ENCODE measurements around the gene TLE5.
"Not testable (repeated sequence)": the region's sequence is repeated elsewhere in the genome, so short reads cannot be mapped to it uniquely, and the experiment has no call there.

The TLE5 gene

DNA sequence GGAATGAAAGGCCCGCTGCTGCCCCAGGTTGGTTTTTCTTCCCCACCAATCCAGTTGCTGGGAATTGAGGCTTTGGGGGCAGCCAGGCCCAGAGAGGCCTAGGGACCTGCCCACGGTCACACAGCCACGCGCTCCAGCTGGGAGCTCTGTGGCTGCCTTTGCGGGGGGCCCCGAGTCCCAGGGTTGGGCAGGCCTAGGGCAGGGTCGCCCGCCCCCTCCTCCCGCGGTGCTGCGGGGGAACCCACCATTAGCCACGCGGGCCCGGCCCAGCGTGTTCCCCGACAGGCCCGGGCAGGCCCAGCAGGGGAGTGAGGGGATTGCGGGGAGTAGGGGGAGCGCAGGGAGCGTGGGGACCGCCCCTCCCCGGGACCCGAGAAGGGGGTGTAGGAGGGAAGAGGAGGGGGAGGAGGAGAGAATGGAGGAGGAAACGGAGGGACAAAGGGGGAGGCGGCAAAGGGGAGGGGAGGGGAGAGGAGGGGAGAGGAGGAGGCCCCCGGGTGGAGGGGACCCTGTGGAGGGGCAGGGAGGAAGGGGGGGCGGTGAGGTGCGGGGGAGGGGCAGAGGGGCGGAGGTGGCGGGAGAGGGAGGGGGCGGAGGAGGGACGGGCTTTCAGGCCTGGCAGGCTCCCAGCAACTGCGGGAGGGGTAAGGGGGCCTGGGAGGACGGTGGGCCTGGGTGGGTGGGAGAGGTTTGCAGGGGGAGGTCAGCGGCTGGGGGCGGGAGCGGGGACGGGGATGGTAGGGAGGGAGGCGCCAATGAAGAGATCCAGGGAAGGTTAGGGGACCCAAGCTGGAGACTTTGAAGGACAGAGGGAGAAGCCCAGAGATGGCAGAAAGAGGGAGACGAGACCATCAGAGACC lies 20.3 kb downstream of the TLE5 start:
- DNase-seq: no peak

DNA sequence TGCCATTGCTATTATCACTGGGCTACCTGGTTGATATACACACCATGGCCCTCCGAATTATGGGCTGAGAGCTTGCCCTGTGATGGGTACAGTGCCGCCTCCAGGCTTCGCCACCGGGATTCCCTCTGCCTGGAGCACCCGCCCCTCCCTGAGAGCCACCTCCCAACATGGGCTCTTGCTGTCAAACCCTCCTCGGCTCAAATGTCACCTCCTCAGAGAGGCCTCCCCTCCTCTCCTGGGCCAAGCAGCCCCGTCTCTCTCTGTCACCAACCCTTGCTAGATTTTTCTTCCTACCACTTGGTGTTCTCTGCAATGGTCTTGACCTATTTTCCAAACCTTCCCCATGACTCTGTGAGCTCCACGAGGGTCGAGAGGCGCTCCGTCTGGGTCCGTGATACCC lies 21.0 kb downstream of the TLE5 start:
- DNase-seq: no peak

DNA sequence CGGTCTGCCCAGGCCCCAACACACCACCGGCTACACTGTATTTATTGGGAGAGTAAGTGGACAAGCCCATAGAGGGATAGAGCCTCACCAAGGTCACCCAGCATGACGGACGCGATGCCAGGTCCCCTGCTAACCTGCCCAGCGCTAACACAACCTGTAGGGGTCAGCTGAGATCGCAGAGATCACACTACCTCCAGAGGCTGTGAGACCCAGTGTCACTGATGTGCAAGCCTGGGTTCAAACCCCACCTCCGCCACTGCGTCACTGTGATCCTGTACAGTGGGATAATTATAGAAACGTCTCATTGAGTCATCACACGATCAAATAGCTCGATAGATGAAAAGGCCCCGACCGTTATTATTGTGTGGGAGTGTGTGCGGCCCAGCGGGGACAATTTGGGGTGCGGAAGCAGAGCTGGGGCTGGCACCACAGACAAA lies 22.6 kb downstream of the TLE5 start:
- DNase-seq: no peak

DNA sequence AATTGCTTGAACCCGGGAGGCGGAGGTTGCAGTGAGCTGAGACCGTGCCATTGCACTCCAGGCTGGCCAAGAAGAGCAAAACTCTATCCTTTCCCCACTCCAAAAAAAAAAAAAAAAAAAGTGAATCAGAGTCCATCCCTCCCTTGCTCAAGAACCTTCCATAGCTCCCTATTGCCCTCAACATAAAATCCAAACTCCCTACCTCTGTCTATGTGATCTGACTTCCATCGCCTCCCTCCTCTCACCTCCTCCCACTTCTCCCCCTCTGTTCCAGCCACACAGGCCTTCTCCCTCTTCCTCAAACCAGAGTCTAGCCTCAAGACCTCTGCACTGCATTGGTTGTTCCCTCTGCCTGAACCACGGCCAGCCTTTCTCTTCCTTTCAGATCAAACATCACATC lies 23.2 kb downstream of the TLE5 start:
- DNase-seq: no peak

DNA sequence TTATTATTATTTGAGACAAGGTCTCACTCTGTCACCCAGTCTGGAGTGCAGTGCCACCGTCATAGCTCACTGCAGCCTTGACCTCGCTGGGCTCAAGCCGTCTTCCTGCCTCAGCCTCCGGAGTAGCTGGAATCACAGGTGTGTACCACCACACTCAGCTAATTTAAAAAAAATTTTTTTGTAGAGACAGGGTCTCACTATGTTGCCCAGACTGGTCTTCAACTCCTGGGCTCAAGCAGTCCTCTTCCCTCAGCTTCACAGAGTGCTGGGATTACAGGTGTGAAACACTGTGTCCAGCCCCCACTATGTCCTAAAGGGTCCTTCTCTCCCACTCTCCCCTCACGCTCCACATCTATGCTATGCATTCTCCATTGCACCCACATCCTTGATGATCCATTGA lies 24.1 kb downstream of the TLE5 start:
- DNase-seq: no peak

DNA sequence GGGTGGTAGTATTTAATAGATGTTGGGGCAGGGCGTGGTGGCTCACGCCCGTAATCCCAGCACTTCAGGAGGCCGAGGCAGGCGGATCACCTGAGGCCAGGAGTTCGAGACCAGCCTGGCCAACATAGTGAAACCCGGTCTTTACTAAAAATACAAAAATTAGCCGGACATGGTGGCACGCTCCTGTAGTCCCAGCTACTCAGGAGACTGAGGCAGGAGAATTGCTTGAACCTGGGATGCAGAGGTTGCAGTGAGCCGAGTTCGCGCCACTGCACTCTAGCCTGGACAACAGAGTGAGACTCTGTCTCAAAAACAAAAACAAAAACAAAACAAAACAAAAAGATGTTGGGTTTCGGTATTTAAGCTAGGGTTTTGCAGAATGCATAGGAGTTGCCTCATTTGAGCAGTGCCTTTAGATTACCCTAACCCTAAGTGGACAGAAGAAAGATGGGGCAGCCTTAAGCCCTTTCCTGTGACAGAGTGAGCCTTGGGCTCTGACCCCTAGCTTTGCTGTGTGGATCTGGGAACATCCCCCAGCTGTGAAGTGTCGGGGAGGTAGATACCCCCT lies 25.2 kb downstream of the TLE5 start:
- not testable (repeated sequence) for DNase-seq

DNA sequence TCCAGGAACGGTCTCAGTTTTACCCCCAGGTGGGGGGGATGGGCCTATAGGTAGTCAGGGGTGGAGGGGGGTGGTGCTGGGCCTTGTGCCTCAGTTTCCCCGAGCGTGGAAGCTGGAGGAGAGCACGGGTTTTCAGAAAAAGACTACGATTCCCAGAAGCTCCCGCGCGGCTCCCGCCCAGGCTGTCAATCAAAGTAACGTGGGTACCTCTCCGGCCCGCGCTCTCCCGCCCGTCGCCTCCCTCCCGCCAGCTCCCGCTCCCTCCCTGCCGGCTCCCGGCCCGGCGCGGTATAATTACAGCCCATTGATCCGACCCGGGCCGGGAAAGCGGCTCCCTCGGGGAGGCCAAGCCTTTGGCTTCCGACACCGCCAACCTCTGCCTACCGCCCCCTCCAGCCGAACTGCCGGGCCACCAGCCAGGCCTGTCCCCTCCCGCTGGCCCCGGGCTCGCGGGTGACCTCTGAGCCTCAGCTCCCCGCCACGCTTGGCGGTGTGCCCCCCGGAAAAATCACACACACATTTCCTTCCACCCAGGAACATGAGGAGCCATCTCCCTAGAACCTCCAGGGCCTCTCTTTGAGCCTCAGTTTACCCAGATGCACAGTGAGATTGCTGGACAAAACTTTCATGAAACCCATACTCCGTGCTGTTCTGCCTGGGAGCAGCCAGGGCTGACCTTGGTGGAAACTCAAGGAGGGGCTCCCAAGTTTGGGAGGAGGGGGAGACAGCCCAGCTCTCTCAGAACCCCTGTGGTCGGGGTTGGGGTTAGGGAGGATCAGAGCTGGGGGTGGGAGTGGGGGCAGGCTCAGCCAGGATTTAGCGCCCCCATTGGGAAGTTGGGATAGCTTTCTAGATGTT lies 25.9 kb downstream of the TLE5 start:
- peak; percentile 92 for DNase-seq

DNA sequence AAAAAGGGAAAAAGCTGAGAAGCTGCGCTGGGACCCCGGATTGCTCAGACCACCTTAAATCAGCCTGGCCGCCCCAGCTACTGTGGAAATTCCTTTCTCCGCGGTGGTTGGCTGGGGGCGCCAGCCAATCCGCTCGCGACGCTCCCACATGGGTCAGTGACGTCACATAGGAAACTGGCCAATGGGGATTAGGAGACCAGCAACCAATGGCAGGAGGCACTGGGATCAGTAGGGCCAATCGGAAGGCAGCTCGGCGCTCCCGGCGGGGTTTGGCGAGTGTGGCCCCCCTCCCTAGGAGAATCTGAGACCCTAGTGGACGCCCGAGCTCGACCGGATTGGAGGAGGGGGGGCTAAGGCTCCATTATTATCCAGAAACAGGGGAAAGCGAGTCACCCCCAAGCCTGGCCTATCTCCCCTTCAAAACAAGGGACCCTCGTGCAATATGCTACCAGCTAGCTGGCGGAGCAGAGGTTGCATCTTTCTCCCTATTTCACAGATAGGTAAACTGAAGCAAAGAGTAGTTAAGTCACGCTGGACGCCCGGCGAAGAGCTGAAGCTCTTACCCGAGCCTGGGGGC lies 26.7 kb downstream of the TLE5 start:
- peak; percentile 97 for DNase-seq

DNA sequence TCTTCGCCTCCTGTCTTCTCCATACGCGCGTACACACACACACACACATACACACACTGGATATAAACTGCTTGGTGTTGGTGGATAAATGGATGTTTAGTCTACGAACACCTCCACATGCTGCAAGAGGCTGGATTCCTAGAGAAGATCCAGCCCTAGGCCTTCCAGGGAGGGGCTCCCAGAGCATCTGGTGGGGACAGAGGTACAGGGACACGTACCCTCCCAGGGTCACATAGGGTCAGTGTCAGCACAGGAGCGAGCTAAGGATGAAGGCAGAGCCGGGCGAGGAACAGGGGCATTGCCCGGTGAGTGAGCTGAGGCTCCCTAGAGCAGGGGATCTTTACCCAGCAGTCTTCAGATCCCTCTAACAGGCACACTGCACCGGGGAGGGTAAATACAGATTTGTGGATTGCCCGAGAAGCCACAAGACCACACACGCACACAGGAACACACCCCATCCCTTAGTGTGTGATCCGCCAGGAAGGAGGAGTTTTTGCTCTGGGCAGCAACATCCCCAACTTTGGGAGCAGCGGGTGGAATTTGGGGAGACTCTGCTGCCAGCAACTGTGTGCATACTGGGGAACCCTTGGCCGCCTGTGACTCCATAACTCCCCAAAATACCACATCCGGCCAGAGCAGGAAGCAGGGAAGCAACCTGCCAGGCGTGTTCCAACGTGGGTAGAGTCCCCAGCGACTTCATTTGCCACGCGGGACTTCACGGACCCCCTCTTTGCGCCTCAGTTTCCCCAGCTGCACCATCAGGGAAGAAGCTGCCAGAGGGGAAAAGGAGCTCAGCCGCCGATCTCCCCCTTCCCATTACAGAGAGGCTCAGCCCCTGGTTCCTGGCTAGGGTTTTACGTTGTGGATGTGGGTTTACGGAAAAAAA lies 27.4 kb downstream of the TLE5 start:
- peak; percentile 79 for DNase-seq

DNA sequence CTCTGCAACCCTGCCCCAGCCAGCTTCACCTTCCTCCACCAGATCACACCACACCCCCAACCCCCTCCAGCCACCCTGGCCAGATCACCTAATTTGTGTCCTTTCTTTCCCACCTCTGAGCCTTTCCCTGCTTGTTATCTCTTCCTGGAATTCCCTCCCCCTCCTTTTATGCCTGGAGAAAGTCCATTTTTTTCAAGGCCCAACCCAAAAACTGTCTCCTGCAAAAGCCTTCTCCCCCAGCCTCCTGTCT lies 28.0 kb downstream of the TLE5 start:
- DNase-seq: no peak

DNA sequence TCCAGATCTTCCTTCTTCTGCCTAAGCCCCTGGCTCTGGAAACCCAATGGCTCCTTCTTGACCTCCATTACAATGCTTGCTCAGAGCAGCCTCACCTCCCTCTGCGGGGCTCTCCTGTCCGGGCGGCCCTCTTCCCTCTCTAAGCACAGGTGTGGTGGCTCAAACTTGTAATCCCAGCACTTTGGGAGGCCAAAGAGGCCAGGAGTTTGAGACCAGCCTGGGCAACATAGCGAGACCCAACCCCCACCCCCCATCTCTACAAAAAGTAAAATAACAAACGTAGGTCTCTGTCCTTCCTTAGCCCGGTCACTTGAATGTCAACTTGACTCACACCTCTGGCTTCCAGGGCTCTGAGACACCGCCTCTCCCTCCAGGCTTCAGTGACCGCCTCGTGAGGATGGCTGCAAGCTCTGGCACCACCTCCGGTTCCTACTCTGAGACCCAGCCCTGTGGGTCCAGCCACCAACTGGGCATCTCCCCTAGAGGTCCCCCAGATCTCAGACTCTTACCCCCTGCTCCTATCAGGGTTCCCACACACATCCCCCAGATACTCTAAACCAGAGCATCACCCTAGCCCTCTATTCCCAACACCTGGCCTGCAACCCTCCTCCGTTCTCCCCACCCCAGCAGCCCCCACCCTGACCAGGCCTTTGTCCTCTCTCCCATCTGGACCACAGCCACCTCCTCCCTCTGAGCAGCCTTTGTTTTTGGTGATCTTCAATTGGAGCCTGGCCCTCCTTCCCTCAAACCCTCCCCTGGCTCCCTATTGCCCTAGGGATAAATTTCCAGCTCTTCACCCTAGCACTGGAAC lies 28.5 kb downstream of the TLE5 start:
- no peak for DNase-seq

DNA sequence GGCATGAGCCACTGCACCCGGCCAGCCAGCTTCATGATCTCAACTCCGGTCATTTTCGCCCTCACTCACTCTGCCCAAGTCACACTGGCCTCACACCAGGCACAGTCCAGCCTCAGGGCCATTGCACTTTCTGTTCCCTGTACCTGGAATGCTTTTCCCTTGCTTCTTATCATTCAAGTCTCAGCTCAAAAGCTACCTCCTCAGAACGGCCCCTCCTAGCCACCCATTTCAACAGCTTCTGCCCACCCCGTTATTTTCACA lies 30.8 kb downstream of the TLE5 start:
- DNase-seq: no peak

DNA sequence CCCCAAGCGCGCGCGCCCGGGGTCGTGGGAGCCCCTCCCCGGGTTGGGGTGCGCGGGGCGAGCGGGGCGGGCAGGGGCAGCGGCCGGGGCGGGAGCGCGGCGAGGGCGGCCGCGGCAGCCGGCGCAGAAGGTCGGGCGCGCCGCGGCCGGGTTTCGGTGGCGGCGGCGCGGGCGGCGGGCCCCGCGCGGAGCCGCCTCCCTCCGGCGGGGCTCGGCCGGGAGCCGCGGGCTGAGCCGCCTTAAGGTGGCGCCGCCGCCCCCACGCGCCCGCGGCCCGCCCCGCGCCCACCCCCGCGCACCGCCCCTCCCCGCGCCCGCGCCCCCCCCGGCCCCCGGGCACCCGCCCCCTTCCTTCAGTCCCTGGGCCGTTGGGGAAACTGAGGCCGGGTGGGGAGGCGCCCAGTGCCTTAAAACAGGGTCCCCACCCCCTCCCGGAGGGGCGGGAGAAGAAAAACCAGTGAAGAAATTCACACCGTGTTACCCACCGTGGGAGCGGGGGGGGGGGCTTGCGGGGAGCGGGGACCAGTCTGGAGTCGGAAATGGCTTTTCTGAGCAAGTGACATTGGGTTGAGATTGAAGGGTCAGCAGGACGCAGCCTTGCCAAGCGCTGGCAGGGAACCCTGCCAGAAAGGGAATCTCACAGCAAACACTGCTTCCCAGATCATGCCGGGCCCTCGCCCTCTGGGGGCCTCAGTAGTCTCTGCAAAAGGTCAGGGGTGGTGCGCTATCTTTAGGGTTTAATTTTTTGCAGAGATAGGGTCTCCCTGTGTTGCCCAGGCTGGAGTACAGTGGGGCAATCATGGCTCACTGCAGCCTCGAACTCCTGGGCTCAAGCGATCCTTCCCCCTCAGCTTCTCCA lies 33.0 kb downstream of the TLE5 start, which contains the start of gene TLE2:
TSS of gene TLE2 (minus strand) at position 216 of the 859 bp plus-strand sequence. CDS start 376 bp downstream, outside the sequence.
- peak; percentile 66 for DNase-seq

DNA sequence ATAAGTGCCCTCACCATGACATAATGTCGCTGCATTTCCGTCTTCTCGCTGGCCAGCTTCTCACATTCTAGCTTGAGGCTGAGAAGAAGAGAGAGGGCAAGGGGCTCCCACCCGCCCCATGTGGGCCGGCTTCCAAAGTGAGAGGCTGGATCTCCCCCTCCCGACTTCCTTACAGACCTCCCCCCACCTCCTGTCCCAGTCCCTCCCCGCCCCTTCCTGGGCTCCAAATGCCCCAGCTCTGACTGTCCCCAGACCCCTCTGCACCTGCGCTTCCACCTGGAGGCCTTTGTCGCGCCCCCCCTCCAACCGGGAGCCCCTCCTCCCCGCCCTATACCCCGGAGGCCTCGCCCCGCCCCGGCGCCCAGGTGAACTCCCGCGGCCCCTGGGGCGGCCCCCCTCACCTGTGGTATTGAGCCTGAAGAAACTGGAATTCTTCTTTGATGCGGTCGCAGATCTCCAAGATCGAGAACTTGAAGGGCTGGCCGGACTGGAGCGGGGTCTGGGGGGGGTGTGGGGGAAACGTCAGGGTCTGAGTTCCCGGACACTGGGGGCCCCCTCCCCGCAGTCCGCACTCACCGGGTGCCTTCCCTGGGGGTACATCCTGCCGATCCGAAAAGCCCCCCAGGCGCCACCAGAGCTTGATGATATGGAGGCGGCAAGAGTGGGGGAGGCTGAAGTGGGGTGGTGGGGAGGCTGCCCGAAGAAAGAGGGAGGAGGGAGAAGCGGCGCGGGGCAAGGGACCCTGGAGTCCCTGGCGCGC lies 33.8 kb downstream of the TLE5 start:
- DNase-seq: no peak

DNA sequence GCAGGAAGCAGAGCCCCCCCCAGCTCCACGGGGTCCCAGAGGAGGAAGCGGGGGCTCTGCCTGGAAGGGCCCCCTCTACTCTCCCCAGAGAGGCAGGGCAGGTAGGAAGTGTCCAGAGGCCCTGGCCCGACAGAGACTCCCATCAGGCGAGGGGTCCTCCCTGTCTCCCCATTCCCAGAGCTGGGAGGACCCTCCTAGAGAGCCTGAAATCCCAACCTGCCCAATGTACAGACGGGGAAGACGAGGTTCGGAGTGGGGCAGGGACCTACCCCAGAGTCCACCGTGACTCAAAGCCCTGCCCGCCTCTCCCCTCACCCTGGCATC lies 34.4 kb downstream of the TLE5 start:
- no peak for DNase-seq

DNA sequence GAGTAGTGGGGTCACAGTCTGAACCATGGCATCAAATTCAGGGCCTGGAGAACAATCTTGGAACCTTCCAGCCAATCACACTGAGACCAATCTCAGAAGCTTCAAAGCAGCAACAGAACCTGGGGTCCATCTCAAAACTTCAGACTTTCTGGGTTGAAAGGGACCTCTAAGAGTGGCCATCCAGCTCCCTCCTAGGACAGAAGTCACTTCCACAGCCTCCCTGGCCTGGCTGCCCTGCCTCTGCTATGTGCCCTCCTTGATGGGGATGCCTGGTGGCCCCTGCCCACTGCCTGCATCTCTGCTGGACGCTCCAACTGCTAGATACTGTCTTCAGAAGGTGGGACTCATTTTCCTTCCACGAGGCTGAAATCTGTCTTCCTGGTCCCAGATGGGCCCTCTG lies 35.0 kb downstream of the TLE5 start:
- no peak for DNase-seq

DNA sequence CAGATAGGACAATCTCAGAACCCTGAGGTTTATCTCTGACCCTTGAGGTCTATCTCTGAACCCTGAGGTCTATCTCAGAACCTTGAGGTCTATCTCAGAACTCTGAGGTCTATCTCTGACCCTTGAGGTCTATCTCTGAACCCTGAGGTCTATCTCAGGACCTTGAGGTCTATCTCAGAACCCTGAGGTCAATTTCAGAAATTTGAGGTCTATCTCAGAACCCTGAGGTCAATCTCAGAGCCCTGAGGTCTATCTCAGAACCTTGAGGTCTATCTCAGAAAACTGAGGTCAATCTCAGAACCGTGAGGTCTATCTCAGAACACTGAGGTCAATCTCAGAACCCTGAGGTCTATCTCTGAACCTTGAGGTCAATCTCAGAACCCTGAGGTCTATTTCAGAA lies 35.5 kb downstream of the TLE5 start:
- DNase-seq: no peak

DNA sequence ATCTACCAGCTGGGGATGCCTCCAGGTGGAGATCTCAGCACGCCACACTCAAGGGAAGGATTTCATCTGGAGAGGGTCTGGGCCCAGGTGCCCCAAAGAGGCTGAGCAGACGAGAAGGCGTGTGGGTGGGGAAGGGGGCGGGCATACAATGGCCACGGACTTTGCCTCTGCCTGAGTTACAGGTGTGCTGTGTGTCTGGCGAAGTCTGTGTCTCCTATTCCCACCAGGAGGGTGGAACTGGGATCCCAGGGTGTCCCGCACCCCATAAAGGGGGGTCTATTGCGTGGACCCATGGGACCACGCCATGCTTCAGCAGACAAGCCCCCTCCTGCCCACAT lies 36.8 kb downstream of the TLE5 start:
- no peak for DNase-seq

DNA sequence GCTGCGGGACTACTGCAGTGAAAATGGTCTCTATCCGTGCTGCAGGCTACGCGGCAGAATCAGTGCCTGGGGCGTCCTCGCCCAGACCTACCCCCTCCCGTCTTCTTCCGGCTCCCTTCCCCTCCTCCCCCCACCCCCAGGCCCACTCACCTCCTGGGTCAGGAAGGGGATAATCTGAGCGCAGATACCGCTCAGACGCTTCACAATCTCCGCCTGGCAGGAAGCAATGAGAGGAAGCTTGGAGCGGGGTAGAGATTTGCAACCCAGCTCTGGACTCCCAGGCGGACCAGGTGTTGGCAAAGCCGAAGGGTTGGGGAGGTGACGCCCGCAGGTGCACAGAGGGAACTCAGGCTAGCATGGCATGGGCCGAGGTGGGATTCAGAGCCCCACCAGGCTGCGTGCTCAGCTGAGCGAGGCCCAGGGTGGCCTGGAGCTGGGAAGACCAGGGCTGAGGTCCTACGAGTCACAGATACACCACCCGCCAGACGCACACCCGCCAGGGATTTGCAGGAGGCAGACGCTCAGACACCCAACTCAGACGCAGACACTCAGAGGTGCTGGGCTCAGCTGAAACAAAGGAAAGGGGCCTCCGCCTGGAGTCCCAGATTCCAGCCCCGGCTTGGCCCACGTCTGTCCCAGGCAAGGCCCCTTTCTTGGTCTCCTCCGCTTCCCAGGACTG lies 37.3 kb downstream of the TLE5 start:
- no peak for DNase-seq

DNA sequence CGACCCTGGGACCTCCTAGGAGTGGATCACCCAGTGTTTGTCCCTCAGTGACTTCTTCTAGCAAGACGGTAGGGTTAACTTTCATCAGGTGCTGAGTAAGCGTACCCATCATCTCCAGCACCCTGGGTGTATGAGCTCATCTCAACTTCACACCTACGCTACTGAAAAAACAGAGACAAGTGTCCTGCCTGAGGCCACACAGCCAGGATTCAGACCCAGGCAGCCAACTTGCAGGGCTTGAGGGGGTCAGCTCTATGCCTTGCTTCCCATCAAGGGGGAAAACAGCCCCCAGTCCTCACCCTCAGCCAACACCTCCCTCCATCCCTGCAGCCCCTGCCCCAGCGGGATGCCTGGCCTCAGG lies 37.8 kb downstream of the TLE5 start:
- DNase-seq: no peak

All from activated effector memory CD4-positive, alpha-beta T cell treated with anti-CD3 and anti-CD28 coated beads, Interleukin-2, amount 50 U/mL, for 16 hours (primary cell).